Ascending aorta (tissue), 2 donors: ENCODE measurements around the gene HSPG2. TPM values are rescaled to one million over a fixed set of nuclear protein-coding genes. Genes with fewer than 3 reads are reported as not detected.

Source experiments
- DNase-seq, 2 donors: peaks; one replicate each; pipeline ENCODE4 v3.0.0-alpha.2; 2019; ENCODE audit warnings: low spot score in 2 of 2
- H3K27ac ChIP-seq, 2 donors: fragments of 200-600 bp; sonication (generic); one replicate each; pipeline ENCODE4 v1.5.1; 2016 to 2017; ENCODE audit warnings: mild to moderate bottlenecking in 1 of 2
- H3K27me3 ChIP-seq: fragments of 200-600 bp; sonication (generic); one replicate; pipeline ENCODE4 v1.5.1; 2017
- H3K36me3 ChIP-seq, 2 donors: fragments of 200-600 bp; sonication (generic); one replicate each; pipeline ENCODE4 v1.5.1; 2016
- H3K4me1 ChIP-seq, 2 donors: fragments of 200-600 bp; sonication (generic); one replicate each; pipeline ENCODE4 v1.5.1; 2016 to 2017; ENCODE audit warnings: mild to moderate bottlenecking in 1 of 2
- H3K4me3 ChIP-seq, 2 donors: fragments of 200-600 bp; sonication (generic); one replicate each; pipeline ENCODE4 v1.5.1; 2016 to 2017; ENCODE audit warnings: mild to moderate bottlenecking in 1 of 2
- H3K9me3 ChIP-seq, 2 donors: fragments of 200-600 bp; sonication (generic); one replicate each; pipeline ENCODE4 v1.5.1; 2016
- intact Hi-C: fragments of 100-400 bp; cut with DNase I; formaldehyde crosslinking; loops from one replicate; pipeline ENCODE4 v1.15.1; 2023
- total RNA-seq: library from RNA; depleted of rRNA; stranded (reverse); fragments of >200 nt; gene quantifications from one replicate; pipeline ENCODE4 v1.1.0, GENCODE V29; 2016
- TF ChIP-seq, protein P1 (sequence below), 3 experiments: fragments of 200-600 bp in 2 of 3; fragments of 450-650 bp in 1 of 3; sonication (generic) in 2 of 3; IDR thresholded peaks; one replicate each; pipeline ENCODE4 v1.5.1; 2016 to 2019; ENCODE audit warnings: antibody characterized with exemption in 3 of 3, mild to moderate bottlenecking in 1 of 3, moderate library complexity in 1 of 3

The HSPG2 gene
- total RNA-seq, 1 donor from 2014 or later, result 1,294 TPM

DNA sequence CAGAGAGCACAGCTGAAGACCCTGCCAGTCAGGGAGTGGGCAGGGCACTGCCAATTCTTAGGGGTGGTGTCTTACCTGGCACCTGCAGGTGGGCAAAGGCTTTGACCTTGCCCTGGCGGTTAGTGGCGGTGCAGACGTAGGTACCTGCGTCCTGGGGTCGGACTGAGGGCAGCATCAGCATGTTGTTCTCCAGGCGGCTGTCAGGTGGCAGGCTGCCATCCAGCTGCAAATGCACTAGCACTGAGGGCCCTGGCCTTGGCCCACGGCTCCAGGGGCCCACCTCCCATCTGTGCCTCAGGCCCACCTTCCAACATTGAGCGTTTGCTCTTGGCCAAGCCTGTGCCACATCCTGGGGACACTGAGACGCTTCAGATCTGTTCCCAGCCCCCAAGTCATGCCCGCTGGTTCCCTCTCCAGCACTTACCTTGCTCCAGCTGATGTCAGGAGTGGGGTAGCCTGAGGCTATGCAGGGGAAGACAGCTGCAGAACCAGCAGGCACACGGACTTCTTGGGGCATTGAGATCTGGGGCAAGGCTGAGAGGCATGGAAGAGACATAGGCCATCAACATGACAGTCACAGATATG, 103.6 kb downstream of the HSPG2 start:
- intact Hi-C loops, result no loop called here

DNA sequence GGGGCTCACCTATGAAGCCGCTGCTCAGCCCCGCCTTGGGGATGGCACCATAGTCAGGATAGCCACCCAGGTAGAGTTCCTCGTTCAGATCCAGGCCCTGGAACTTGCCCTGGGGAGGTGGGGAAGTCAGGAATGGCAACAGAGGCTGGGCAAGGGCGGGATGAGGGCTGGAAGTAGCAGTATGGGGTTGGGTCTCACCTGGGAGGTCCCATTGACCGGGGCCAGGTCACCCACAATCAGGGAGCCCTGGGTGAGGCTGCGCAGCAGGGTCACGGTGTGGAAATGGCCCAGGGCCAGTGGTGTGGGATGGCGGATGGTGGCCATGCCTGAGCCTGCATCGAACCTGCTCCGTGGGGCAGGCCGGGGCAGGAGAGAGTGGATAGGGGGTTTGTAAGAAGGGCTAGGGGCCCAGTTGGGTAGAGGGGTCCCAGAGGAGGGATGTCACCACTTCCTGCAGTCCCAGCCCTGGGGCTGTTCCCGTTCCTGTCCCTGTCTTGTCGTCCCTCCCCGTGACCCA, 105.6 kb downstream of the HSPG2 start:
- TF ChIP-seq, protein P1, sequence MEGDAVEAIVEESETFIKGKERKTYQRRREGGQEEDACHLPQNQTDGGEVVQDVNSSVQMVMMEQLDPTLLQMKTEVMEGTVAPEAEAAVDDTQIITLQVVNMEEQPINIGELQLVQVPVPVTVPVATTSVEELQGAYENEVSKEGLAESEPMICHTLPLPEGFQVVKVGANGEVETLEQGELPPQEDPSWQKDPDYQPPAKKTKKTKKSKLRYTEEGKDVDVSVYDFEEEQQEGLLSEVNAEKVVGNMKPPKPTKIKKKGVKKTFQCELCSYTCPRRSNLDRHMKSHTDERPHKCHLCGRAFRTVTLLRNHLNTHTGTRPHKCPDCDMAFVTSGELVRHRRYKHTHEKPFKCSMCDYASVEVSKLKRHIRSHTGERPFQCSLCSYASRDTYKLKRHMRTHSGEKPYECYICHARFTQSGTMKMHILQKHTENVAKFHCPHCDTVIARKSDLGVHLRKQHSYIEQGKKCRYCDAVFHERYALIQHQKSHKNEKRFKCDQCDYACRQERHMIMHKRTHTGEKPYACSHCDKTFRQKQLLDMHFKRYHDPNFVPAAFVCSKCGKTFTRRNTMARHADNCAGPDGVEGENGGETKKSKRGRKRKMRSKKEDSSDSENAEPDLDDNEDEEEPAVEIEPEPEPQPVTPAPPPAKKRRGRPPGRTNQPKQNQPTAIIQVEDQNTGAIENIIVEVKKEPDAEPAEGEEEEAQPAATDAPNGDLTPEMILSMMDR (IDR thresholded peaks at IDR 0.05), result no peak
- DNase-seq, result no peak
- Histone ChIP-seq H3K9me3 (no peaks in the 10 kb centered on the region), H3K36me3 (peaks cover 98 to 100% of the 10 kb centered on the region in 2 donors), H3K4me3 (no peak overlapping the region), H3K27me3 (no peaks in the 10 kb centered on the region), H3K27ac (no peak overlapping the region), H3K4me1 (no peaks in the 10 kb centered on the region)
- intact Hi-C loops, result no loop called here

More for the DNA sequence above, 103.6 kb downstream of the HSPG2 start:
- no peak overlapping the region for H3K4me3 ChIP-seq
- no peaks in the 10 kb centered on the region for H3K4me1 ChIP-seq
- H3K9me3 ChIP-seq, result no peaks in the 10 kb centered on the region
- no peaks in the 10 kb centered on the region for H3K27me3 ChIP-seq
- no peak overlapping the region for H3K27ac ChIP-seq
- TF ChIP-seq, protein P1 (IDR thresholded peaks at IDR 0.05), result no peak
- H3K36me3 ChIP-seq, result peaks cover 98 to 100% of the 10 kb centered on the region in 2 donors
- DNase-seq, result no peak

DNA sequence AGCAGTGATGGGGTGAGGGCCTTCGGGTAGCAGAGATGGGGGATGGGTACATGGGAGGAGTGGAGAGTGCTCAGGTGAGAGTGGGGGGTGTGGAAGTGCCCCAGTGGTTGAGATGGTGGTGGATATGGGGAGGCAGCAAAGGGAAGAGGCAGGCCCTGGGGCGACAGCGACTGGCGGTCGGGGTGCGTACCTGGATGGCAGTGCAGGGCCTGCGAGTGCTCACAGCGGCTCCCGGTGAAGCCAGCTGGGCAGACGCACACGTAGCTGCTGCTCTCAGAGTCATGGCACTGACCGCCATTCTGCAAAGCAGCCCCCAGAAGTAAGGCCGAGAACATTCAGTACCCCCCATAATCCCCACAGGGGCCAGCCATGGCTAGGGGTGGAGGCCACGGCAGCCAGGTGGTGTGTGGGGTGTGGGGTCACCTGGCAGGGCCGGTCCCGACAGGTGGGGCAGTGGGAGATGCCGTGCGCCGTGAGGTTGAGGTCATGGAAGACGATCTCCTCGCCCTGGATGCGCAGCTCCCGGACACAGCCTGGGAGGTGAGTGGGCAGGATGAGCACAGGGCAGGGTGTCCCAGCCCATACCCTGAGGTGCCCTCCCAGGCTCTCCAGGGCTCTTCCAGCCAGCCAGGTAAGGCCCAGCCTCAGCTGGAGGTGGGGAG, 106.2 kb downstream of the HSPG2 start:
- TF ChIP-seq, protein P1 (IDR thresholded peaks at IDR 0.05), result no peak
- Histone ChIP-seq H3K9me3 (no peaks in the 10 kb centered on the region), H3K4me3 (no peak overlapping the region), H3K36me3 (peaks cover 98 to 100% of the 10 kb centered on the region in 2 donors), H3K4me1 (no peaks in the 10 kb centered on the region), H3K27ac (no peak overlapping the region), H3K27me3 (no peaks in the 10 kb centered on the region)
- intact Hi-C loops, result no loop called here
- no peak for DNase-seq

DNA sequence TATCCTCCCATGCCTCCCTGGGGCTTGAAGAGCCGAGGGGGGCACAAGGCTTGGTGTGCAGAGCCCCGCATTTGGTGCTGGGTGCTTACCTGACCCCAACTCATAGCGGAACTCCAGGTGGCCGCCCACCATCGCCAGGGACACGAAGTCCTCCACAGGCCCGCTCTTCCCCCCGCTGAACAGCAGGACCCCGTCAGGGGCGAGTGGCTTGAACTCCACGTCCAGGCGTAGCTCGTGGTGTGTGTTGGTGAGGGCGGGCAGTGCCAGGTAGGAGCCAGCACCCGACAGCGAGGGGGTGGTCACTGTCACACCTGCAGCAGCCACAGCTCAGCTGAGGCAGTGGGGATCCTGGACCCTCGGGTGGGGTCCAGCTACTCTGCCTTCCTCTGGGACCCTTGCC, 107.8 kb downstream of the HSPG2 start:
- Histone ChIP-seq H3K9me3 (no peaks in the 10 kb centered on the region), H3K27me3 (no peaks in the 10 kb centered on the region), H3K4me1 (no peaks in the 10 kb centered on the region), H3K36me3 (peaks cover 98 to 100% of the 10 kb centered on the region in 2 donors), H3K27ac (no peak overlapping the region), H3K4me3 (no peak overlapping the region)
- no peak for DNase-seq
- intact Hi-C loops, result no loop called here
- TF ChIP-seq, protein P1 (IDR thresholded peaks at IDR 0.05), result no peak

DNA sequence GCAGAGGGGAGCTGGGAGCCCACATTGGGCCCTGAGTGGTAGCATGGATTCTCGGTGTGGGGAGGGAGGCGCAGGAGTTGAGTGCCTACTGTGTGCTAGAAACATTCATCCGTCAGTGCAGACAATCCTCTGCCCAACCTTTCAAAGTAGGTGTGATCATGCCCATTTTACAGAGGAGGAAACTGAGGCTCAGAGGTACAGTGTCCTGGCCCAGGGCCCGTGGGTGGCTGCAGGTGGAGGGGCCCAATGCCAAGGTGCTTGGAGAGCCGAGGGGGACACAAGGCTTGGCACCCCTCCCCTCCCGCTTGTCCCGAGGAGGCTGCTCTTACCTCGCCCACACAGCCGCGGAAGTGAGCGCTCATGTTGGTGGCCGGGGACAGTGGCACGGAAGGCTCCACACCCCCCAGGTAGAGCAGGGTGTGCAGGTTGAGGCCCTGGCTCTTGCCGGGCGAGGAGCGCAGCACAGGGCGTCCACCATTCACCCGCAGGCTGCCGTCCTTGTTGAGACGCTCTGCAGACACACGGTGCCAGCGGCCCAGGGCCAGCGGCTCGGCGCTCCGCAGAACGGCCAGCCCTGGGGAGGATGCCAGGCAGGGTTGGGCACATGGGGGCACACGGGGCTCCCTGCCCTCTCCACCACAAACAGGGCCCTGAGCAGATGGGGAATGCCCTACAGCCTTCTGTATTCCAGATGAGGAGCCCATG, 108.5 kb downstream of the HSPG2 start:
- no peaks in the 10 kb centered on the region for H3K9me3 ChIP-seq
- no peak for DNase-seq
- H3K27ac ChIP-seq, result no peak overlapping the region
- H3K36me3 ChIP-seq, result peaks cover 98 to 100% of the 10 kb centered on the region in 2 donors
- H3K27me3 ChIP-seq, result no peaks in the 10 kb centered on the region
- TF ChIP-seq, protein P1 (IDR thresholded peaks at IDR 0.05), result no peak
- intact Hi-C loops, result no loop called here
- H3K4me3 ChIP-seq, result no peak overlapping the region
- no peaks in the 10 kb centered on the region for H3K4me1 ChIP-seq
